Suppressor macrophage (primary cell): ENCODE measurements around the gene WDFY2.
"Not testable (repeated sequence)": the region's sequence is repeated elsewhere in the genome, so short reads cannot be mapped to it uniquely, and the experiment has no call there.

ENCODE experiments used
- DNase-seq, 4 experiments: peaks; one replicate each; pipeline ENCODE4 v3.0.0-alpha.2; 2020 to 2022

WDFY2 gene

DNA sequence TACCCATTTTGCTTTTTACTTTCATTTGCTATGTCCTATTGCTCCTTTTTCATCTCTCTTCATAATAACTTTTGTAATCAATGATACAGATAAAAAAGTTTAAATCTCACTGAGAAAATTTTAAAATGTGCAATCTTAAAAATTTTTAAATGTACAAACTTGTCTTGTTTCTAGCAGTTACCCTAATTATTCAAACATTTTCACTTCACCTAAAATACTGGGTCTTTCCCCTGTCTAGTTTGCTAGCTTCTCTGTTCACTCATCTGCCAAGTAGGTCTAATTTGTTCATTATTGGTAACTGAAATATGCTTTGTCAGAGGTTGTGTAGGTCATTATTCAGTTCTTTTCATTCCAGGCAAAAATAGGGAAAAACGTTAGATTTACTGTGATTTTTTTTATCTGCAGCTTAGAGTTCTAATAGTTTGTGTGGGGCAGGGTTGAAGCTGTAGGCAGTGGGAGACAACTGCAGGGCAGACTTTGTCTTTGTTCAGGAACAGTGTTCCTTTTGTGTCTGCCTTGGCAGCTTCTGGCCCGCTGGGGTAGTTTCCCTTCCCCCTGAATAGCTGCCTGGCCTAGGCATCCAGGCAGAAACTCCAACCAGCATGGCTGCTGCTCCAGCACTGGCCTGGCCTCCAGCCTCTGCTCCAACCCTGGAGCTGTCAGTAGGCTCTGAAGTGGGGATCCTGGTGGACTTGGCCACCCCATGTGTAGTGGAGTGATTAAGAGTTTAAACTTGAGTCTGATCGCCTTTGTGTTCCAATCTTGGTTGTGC is 48.5 kb downstream of the WDFY2 start:
- peak in 3 of 4 experiments; percentile 21 to 48 (median 42) for DNase-seq

GRCh38 chr13:51635137-51635878 is 51.0 kb downstream of the WDFY2 start:
- DNase-seq = peak in 2 of 4 experiments; percentile 16 to 19

DNA sequence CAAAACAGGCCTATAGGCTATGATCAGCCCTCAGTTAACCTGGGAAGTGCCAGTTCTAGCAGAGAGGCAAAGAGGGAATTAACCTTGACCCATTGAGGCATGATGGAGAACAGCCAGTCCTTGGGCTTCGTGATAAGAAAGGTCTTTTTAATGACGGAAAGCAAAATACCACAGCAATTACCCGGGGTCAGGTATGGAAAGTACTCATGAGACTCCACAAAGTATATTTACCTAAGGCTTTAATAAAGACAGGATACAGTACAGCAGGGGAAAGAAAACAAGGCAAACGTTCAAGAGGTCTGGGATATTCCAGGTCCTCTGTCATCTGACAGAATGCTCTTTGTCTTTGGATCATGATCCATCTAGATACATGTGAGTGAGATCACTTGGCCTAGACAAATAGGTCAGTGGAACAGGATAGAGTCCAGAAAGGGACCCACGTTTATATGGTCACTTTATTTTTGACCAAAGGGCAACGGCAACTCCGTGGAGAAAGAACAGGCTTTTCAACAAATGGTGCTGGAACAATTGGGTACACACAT is 52.2 kb downstream of the WDFY2 start:
- DNase-seq = no peak

GRCh38 chr13:51637852-51638215 is 53.6 kb downstream of the WDFY2 start:
- DNase-seq = no peak

GRCh38 chr13:51638216-51638871 is 54.1 kb downstream of the WDFY2 start:
- no peak for DNase-seq

- DNase-seq = no peak
Measured at GRCh38 chr13:51639171-51639570, 54.9 kb downstream of the WDFY2 start.

DNA sequence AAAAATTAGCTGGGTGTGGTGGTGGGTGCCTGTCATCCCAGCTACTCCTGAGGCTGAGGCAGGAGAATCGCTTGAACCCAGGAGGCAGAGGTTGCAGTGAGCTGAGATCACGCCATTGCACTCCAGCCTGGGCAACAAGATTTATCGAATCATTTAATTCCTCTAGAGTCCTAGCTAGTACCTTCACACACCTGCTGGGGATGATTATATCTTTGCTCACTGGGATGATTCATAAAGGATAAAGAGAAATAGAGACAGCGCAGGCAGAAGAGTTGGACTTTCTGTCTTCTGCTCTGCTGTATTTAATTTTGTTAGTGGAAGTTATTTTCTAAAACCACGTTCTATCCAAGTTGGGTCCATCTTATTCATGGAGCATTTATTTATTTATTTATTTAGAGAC is 56.4 kb downstream of the WDFY2 start:
- DNase-seq = not testable (repeated sequence)

DNA sequence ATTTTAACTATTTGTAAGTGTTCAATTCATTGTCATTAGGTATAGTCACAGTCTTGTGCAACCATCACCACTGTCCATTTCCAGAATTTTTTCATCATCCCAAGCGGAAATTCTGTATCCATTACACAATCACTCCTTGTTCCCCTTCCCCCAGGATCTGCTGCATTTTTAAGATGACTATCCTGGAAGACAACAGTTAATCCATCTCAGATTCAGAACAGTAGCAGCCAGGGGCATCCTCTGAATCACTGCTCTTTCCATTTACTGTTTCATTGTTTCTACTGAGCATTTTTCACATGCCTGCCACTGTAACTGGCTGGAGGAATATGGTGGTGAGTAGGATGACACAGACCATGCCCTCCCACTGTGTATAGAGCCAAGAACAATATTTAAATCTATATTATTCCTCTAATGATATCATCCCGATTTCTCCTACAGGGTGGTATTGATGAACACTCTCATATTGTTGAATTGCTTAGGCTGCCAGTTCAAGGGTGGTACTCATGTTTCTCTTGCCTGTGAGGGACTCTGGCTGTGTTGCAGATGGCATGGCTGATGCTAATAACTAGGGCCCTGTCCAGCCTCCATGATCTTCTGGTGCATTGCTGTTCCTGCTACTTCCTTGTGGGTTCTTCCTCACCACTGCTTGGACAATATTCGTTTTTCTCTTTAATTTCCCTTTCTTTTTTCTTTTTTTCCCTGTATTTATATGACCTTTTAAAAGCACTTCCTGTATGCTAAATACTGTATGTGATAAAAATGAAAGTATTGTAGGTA is 59.0 kb downstream of the WDFY2 start:
- DNase-seq = peak in 3 of 4 experiments; percentile 18 to 52 (median 38)

DNA sequence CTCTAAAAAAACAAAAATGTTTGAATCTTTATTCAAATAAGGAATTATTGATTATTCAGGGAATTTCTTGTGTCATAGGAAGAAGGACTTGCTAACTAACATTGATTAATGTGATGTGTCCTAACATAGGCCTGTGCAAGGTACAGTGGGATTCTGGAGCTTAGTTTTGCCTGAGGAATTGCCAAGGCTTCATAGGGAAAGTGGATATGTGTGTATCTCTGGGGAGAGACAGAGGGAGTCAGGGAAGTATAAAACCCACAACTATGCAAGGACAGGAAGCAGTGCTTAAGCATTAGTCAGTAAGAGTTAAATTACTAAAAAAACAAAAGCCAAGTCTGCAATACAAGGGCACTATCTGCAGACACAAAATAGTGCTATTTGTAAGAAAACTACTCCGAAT is 59.6 kb downstream of the WDFY2 start:
- peak in 2 of 4 experiments; percentile 28 to 40 for DNase-seq

GRCh38 chr13:51644654-51645053 is 60.4 kb downstream of the WDFY2 start:
- no peak for DNase-seq

DNA sequence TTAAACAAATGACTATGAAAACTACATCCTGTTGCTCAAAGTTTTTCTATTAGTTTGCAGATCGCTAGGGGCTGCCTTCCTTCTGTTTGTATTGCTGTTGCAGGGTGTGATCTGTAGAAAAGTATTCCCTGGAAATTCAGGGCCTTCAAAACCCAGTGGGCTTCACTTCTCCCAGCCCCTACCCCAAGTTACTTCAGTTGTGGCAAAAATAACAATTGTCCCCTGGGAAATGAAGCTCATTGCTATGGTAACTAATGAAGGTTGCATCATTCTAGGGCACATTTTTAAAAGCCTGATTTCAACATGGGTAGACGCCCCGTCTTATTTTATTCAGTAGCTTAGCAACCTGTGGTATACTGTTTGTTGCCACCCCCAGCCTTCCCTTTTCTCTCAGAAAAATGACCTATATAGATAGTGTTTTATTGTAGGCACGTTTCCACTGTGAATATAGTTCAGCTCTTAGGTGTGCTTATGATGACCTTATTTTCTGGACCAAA is 60.9 kb downstream of the WDFY2 start:
- DNase-seq = peak; percentile 64 to 86 (median 72)

DNA sequence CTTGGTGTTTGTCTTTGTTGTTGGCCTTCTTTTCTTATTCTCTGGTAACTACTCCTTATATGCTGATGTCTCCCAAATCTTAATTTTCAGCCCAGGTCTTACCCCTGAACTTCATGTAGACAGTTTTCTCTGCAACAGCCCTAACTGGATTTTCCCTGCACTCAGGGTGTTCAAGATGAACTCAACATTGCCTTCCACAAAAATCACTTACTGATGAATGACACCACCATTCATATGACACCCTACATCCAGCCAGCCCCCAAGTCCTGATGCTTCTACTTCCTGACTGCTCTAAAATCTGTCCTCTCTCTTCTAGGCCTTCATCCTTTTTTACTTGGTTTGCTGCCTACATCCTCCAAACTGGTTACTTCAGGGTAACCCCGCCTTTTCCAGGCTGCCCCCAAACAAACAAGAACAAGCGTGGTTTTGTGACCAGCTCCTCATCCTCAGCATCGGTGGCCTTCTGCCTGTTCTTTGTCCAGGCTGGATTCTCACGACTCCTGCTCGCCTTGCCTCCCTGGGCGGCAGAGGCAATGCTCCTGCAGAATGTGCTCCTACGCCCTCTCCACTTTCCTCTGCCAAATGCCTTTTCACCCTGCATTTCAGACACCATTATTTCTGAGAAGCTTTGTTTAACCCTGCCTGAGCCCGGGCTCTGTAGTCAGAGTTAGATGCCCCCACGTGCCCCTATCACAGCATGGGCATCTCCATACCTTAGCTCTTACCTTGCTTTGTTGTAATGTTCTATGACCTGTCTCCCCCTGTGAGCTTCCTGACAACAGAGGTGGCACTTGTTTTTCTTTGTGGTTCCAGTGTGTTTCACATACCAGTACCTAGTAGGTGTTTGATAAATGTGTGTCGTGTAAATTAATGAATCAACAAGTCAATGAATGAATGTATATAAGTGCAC is 61.8 kb downstream of the WDFY2 start:
- no peak for DNase-seq

DNA sequence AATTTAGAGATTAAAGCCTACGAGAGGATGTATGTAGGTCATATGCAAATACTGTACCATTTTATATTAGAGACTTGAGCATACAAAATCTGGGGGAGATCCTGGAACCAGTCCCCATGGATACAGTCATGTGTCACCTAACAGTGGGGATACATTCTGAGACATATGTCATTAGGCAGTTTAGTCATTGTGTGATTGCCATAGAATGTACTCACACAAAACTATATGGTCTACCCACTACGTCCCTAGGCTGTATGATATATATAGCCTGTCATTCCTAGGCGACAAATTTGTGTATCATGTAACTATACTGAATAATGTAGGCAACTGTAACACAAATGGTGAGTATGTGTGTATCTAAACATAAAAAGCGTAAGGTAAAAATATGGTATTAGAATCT is 62.8 kb downstream of the WDFY2 start:
- no peak for DNase-seq

DNA sequence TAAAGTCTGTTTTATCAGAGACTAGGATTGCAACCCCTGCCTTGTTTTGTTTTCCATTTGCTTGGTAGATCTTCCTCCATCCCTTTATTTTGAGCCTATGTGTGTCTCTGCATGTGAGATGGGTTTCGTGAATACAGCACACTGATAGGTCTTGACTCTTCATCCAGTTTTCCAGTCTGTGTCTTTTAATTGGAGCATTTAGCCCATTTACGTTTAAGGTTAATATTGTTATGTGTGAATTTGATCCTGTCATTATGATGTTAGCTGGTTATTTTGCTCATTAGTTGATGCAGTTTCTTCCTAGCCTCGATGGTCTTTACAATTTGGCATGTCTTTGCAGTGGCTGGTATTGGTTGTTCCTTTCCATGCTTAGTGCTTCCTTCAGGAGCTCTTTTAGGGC is 67.9 kb downstream of the WDFY2 start:
- not testable (repeated sequence) for DNase-seq

DNA sequence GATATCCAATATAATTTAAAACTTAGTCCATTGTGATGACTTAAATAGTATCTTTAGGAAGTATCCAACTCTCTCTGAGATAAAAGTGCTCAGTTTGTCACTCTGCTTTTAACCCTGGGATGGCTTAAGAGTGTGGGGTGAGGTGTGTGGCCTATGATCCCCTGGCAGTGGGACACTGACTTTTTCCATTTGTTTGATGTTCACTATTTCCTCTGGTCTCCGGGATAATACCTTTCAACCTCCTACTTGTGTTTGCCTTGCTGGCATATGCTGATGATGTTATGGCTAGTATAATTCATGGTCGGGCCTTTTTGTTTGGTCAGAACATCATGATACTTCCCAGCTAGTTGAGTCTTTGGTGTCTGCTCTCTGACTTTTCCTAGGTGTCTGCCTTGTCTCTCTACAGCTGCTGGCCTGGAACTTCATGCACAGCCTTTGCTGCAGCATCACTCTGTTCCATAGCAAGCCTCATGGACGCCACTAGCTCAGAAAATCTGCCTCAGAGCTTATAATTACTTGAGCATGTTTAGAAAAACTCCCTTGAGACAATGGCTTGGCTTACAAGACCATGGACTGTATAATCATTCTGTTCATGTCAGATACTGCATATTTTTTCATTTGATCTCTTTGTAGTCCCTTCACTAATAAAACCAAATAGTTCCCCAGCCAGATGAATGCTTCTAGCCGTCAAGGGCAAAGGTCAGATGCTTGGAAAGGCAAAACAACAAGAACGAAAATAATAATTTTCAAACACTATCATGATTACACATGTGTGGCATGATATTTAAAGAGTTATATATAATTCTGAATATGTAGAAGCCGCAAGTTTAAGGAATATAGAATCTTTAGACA is 75.2 kb downstream of the WDFY2 start:
- no peak for DNase-seq

DNA sequence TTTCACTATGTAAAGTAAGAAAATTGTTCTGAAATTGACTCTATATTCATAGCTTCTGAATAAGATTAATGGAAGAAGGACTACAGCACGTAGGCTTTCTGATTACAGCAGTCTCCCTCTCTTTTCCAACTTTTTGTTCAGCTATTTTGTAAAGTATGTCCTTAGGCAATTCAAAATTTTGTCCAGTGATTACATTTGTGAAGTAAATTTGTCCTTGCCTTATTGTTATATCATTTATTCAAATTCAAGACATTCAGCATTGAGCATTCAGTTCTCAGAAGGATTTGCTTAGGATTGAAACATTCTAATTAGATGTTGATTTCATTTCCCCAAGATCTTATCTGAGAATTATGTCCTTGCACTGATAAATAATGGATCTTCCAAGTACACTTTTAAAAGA is 76.6 kb downstream of the WDFY2 start:
- DNase-seq = no peak

DNA sequence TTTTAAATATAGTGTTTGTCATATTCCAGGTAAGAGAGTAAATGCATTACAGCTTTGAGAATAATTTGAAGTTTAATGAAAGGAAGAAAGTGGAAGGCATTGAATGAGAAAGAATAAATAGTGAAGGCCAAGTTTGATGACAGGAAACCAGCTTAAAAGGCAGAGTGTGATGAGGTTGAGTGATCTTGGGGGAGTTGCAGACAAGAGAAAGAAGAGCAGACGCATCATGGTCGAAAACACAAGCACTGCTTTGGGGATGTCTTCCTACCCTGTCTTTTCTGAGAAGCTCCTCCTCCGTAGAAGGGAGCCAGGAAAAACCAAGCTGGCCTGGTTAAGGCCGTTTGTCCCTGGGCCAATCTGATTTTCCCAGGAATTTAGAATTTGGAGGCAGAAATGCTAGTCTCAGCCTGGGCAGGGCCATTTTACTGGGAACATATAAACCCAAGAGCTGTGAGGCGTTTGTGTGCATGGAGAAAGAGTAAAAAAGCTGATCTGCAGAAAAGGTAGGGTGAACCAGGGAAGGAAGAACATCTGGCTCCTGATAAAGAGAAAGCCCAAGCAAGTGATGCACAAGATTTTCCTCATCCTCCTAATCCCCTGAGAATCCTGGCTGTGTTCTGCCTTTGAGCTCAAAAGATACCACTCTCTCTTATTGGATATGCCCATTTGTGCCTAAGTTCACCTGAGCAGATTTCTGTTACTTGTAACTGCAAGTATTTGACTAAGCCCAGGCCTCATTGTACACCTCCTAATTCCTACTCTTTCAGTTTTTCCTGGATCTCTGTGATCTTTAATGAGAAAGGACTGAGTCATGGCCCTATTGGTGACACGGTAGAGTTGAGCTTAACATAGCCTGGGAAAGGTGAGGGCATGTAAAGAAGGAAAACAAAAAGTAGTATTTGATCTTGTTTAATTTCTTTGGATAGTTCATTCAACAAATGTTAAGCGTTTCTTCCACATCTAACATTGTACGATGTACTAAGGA is 80.0 kb downstream of the WDFY2 start:
- no peak for DNase-seq

- no peak for DNase-seq
Measured at GRCh38 chr13:51665456-51665855, 81.2 kb downstream of the WDFY2 start.

DNA sequence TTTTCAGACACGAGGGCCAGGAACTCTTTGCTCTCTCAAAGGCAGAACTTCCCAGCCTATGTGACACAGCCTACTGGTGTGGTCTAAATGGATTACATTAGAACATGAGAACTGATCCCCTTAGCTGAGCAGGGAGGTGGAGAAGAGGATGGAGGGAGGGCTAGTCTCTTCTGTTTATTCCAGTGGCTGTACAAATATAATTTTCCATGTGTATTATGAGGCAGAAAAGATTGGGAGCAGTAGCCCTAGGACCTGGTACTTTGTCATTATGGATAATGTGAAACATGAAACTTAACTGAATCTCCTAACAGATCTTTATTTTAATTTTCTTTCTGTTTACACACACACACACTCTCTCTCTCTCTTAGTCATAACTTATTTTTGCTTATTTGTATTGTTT is 82.1 kb downstream of the WDFY2 start:
- no peak for DNase-seq
